Heart left ventricle (tissue), 13 donors: Measurements from ENCODE around the gene RNF40.

ENCODE experiments used
- POLR2A ChIP-seq, 2 donors: fragments of 450-650 bp; IDR thresholded peaks; one replicate each; pipeline ENCODE4 v1.6.1; 2017; ENCODE audit warnings: antibody characterized with exemption in 2 of 2, mild to moderate bottlenecking in 2 of 2, moderate library complexity in 2 of 2
- TF ChIP-seq, protein P1 (sequence below), 12 donors: fragments of 200-600 bp; sonication (generic) in 4 of 12; IDR thresholded peaks; one replicate each; pipeline versions ENCODE4 v1.5.0 to v1.8.0; 2018 to 2022; ENCODE audit warnings: antibody characterized with exemption in 12 of 12, mild to moderate bottlenecking in 5 of 12
- donor health status: ischemic (EF 13 %, LVEDD 7.1; RV severe dilation, severe dysfunction).
- donor health status: DM: no; HTN: yes; CAD: no.
- donor health status: DM: no; HTN: no; CAD: no.
- donor health status: ischemic (EF 25% LVEDD 6.9; RV normal size, moderate dysfunction).
- donor health status: ischemic (EF 25% LVEDD 5.7; RV mildly dilated, moderate dysfunction).
- donor health status: ischemic (EF 35%, LVEDD 5.7; RV mildly dilated, moderate dysfunction).
- donor health status: nonischemic (EF 11% LVEDD 7.7; RV severe dilation, severe dysfunction).
- donor health status: DM: yes; HTN: yes; CAD: no.
- donor health status: PGD.
- donor health status: ischemic (EF 29% LVEDD 5.4; RV normal size, mild dysfunction).
- donor health status: nonischemic (EF 23%, LVEDD 6.1; RV moderate dilation, normal function).

DNA sequence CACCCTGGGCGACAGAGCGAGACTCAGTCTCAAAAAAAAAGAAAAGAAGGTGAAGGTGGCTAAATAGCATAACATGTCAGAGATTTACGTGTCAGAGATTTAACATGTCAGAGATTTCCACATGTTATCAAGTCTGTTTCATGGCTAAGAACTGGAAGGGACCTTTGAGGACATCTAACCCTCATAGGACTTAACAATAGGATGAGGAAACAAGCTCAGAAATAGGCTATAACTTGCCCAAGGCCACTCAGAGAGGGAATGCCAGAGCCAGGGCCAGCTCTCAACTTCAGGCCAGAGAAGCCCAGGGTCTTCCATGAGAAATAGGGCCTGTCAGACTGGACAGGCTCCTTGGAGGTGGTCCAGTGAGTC is 51.7 kb downstream of the RNF40 start:
- TF ChIP-seq, protein P1, sequence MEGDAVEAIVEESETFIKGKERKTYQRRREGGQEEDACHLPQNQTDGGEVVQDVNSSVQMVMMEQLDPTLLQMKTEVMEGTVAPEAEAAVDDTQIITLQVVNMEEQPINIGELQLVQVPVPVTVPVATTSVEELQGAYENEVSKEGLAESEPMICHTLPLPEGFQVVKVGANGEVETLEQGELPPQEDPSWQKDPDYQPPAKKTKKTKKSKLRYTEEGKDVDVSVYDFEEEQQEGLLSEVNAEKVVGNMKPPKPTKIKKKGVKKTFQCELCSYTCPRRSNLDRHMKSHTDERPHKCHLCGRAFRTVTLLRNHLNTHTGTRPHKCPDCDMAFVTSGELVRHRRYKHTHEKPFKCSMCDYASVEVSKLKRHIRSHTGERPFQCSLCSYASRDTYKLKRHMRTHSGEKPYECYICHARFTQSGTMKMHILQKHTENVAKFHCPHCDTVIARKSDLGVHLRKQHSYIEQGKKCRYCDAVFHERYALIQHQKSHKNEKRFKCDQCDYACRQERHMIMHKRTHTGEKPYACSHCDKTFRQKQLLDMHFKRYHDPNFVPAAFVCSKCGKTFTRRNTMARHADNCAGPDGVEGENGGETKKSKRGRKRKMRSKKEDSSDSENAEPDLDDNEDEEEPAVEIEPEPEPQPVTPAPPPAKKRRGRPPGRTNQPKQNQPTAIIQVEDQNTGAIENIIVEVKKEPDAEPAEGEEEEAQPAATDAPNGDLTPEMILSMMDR (IDR thresholded peaks at IDR 0.05), result no peak
- no peak for TF ChIP-seq POLR2A (IDR thresholded peaks at IDR 0.05)
